GM12872 (cell line): ENCODE measurements around the gene RIN1.

Experiments used
- CTCF ChIP-seq: IDR thresholded peaks from 3 replicates; pipeline ENCODE4 v1.5.1; 2011; ENCODE audit warnings: low read depth, mild to moderate bottlenecking, low read length, moderate library complexity; ENCODE audit not compliant: insufficient read depth

Gene RIN1

GRCh38 chr11:66367561-66368312 is 31.5 kb upstream of the RIN1 start:
- no peak for TF ChIP-seq CTCF

GRCh38 chr11:66366844-66367477 is 30.7 kb upstream of the RIN1 start:
- TF ChIP-seq CTCF = no peak

- TF ChIP-seq CTCF = no peak
Measured at GRCh38 chr11:66365711-66366619, 29.7 kb upstream of the RIN1 start.

GRCh38 chr11:66365166-66365565 is 28.9 kb upstream of the RIN1 start:
- no peak for TF ChIP-seq CTCF

GRCh38 chr11:66363805-66364535 is 27.7 kb upstream of the RIN1 start:
- peak; percentile 93 for TF ChIP-seq CTCF

- TF ChIP-seq CTCF = no peak
Measured at GRCh38 chr11:66363187-66363601, 27.0 kb upstream of the RIN1 start.
